ENCODE results near the gene BCO2. TPM values are rescaled to one million over a fixed set of nuclear protein-coding genes. Genes with fewer than 3 reads are reported as not detected.

BCO2 gene
- total RNA-seq, 1 donor: 0.72 TPM

DNA sequence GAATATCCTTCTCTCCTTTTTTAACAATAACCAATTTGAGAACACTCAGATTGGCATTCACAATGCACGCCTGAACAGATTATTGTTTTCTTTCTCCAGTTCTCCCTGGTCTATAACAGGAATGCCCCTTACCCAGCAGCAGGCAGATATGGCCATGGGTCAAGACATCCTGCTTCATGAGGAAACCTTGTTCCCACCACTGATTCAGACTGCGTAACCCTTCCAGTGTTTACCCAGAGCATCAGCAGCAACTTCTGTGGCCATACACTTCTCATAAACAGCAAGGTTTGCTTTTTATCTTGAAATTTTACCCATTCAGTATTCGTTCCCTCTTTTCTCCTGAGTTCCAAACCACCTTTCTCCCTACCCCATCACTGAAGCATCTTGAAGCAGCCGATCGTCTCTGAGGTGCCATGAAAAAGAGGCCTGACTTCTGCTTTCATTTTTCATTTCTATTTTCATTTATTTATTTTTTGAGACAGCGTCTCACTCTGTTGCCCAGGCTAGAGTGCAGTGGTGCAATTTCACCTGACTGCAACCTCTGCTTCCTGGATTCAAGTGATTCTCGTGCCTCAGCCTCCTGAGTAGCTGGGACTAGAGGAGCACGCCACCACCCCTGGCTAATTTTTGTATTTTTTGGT, 60.6 kb downstream of the BCO2 start:
- no peak overlapping the region for H2AFZ ChIP-seq (ENCODE audit: low read length)
- peaks cover 58% of the 10 kb centered on the region for H3K36me3 ChIP-seq (ENCODE audit: insufficient read depth, low read length)
- no peaks in the 10 kb centered on the region for H3K27me3 ChIP-seq (ENCODE audit: insufficient read depth, low read length)
- H3K79me2 ChIP-seq (ENCODE audit: insufficient read depth, low read length): peaks cover 10% of the 10 kb centered on the region
- no peak overlapping the region for H3K4me3 ChIP-seq (ENCODE audit: insufficient read depth, low read length)
- no peaks in the 10 kb centered on the region for H3K9me3 ChIP-seq (ENCODE audit: low read depth, low read length)
- no peak for DNase-seq (ENCODE audit: insufficient read length, low spot score, missing footprints)
- no peaks in the 10 kb centered on the region for H4K20me1 ChIP-seq (ENCODE audit: insufficient read depth, low read length)
- no peak overlapping the region for H3K4me2 ChIP-seq (ENCODE audit: insufficient read depth, low read length)
- no peaks in the 10 kb centered on the region for H3K4me1 ChIP-seq (ENCODE audit: insufficient read depth, low read length)
- no peak overlapping the region for H3K27ac ChIP-seq (ENCODE audit: low read depth, low read length)
- TF ChIP-seq, protein P1, sequence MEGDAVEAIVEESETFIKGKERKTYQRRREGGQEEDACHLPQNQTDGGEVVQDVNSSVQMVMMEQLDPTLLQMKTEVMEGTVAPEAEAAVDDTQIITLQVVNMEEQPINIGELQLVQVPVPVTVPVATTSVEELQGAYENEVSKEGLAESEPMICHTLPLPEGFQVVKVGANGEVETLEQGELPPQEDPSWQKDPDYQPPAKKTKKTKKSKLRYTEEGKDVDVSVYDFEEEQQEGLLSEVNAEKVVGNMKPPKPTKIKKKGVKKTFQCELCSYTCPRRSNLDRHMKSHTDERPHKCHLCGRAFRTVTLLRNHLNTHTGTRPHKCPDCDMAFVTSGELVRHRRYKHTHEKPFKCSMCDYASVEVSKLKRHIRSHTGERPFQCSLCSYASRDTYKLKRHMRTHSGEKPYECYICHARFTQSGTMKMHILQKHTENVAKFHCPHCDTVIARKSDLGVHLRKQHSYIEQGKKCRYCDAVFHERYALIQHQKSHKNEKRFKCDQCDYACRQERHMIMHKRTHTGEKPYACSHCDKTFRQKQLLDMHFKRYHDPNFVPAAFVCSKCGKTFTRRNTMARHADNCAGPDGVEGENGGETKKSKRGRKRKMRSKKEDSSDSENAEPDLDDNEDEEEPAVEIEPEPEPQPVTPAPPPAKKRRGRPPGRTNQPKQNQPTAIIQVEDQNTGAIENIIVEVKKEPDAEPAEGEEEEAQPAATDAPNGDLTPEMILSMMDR (IDR thresholded peaks at IDR 0.05; ENCODE audit: extremely low read depth, low read depth, low read length): no peak

DNA sequence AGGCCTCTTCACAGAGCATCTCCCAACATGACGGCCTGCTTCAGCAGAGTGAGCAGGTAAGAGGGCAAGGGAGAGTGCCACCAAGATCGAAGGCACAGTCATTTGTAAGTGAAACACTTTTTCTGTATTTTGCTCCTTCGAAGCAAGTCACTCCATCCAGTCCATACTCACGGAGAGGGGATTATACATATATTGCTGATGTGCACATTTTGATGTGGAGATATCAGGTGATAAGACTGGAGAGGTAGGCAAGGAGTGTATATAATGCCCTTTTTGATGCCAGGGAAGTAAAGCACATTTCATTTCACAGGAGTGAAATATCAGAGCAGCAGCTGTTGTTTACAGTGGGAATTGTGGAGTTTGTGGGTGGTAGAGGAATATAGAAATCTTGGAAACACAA, 62.1 kb downstream of the BCO2 start:
- no peak overlapping the region for H2AFZ ChIP-seq (ENCODE audit: low read length)
- H3K27me3 ChIP-seq (ENCODE audit: insufficient read depth, low read length): no peaks in the 10 kb centered on the region
- H3K36me3 ChIP-seq (ENCODE audit: insufficient read depth, low read length): peaks cover 46% of the 10 kb centered on the region
- H3K4me2 ChIP-seq (ENCODE audit: insufficient read depth, low read length): no peak overlapping the region
- H3K9me3 ChIP-seq (ENCODE audit: low read depth, low read length): no peaks in the 10 kb centered on the region
- H3K4me1 ChIP-seq (ENCODE audit: insufficient read depth, low read length): peaks cover 9% of the 10 kb centered on the region
- no peaks in the 10 kb centered on the region for H3K79me2 ChIP-seq (ENCODE audit: insufficient read depth, low read length)
- DNase-seq (ENCODE audit: insufficient read length, low spot score, missing footprints): no peak
- no peak overlapping the region for H3K4me3 ChIP-seq (ENCODE audit: insufficient read depth, low read length)
- TF ChIP-seq, protein P1 (IDR thresholded peaks at IDR 0.05; ENCODE audit: extremely low read depth, low read depth, low read length): no peak
- no peaks in the 10 kb centered on the region for H4K20me1 ChIP-seq (ENCODE audit: insufficient read depth, low read length)
- H3K27ac ChIP-seq (ENCODE audit: low read depth, low read length): no peak overlapping the region

DNA sequence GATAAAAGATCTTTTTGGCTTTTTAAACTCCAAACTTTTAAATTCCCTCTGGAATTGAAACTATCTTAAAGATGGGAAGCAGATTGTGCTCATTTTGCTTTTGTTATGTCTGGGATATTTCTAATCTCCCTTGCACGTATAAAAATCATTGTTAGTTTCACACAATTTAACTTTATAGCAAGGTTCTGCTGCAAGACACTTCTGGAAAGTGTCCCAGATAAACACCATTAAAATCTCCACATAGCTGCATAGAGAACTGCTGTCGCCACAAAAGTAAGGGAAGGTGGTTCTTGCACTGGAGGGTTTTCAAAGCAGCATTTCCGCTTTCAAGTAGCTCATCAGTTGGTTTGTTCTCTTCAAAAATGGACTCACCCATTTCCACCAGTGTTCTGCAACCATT, 62.7 kb downstream of the BCO2 start:
- peaks cover 41% of the 10 kb centered on the region for H3K36me3 ChIP-seq (ENCODE audit: insufficient read depth, low read length)
- DNase-seq (ENCODE audit: insufficient read length, low spot score, missing footprints): no peak
- TF ChIP-seq, protein P1 (IDR thresholded peaks at IDR 0.05; ENCODE audit: extremely low read depth, low read depth, low read length): no peak

GRCh38 chr11:112241486-112241885, 66.2 kb downstream of the BCO2 start:
- H3K4me2 ChIP-seq (ENCODE audit: insufficient read depth, low read length): no peak overlapping the region

More for the DNA sequence above, 62.7 kb downstream of the BCO2 start:
- no peaks in the 10 kb centered on the region for H4K20me1 ChIP-seq (ENCODE audit: insufficient read depth, low read length)
- H3K4me3 ChIP-seq (ENCODE audit: insufficient read depth, low read length): no peak overlapping the region
- H3K27me3 ChIP-seq (ENCODE audit: insufficient read depth, low read length): no peaks in the 10 kb centered on the region
- H3K4me1 ChIP-seq (ENCODE audit: insufficient read depth, low read length): peaks cover 9% of the 10 kb centered on the region
- H3K79me2 ChIP-seq (ENCODE audit: insufficient read depth, low read length): no peaks in the 10 kb centered on the region
- no peak overlapping the region for H2AFZ ChIP-seq (ENCODE audit: low read length)
- no peaks in the 10 kb centered on the region for H3K9me3 ChIP-seq (ENCODE audit: low read depth, low read length)
- H3K4me2 ChIP-seq (ENCODE audit: insufficient read depth, low read length): no peak overlapping the region
- no peak overlapping the region for H3K27ac ChIP-seq (ENCODE audit: low read depth, low read length)

More at GRCh38 chr11:112241486-112241885, 66.2 kb downstream of the BCO2 start:
- Histone ChIP-seq H3K36me3 (ENCODE audit: insufficient read depth, low read length) (peaks cover 22% of the 10 kb centered on the region), H3K9me3 (ENCODE audit: low read depth, low read length) (no peaks in the 10 kb centered on the region), H3K79me2 (ENCODE audit: insufficient read depth, low read length) (no peaks in the 10 kb centered on the region), H3K27ac (ENCODE audit: low read depth, low read length) (peak overlapping the region; percentile 52), H3K4me3 (ENCODE audit: insufficient read depth, low read length) (no peak overlapping the region), H2AFZ (ENCODE audit: low read length) (no peak overlapping the region), H3K4me1 (ENCODE audit: insufficient read depth, low read length) (peaks cover 9% of the 10 kb centered on the region), H3K27me3 (ENCODE audit: insufficient read depth, low read length) (no peaks in the 10 kb centered on the region), H4K20me1 (ENCODE audit: insufficient read depth, low read length) (no peaks in the 10 kb centered on the region)
- peak; percentile 77 for DNase-seq (ENCODE audit: insufficient read length, low spot score, missing footprints)
- TF ChIP-seq, protein P1 (IDR thresholded peaks at IDR 0.05; ENCODE audit: extremely low read depth, low read depth, low read length): no peak
